IMR-90 (cell line): ENCODE results near the gene PSMB11. TPM values are rescaled to one million over a fixed set of nuclear protein-coding genes. Genes with fewer than 3 reads are reported as not detected.
A peak's percentile ranks its signal among the peaks of the same experiment; 100 is the strongest.

Experiments
- ATAC-seq: fragments of 200-7000 bp; cut with Tn5 transposase; 2 replicates; pipeline ENCODE4 v1.9.1; 2020; ENCODE audit warnings: low read depth, mild to moderate bottlenecking, moderate library complexity
- BruUV-seq: library from RNA; stranded (reverse); fragments of 400-500 nt; replicated peaks from 2 replicates; lab custom pipeline; 2021; lab: Mats Ljungman, UMichigan
- CTCF ChIA-PET: fragments of 300-600 bp; formaldehyde crosslinking; extraction: SDS; loops from one replicate; lab custom pipeline; 2021; ENCODE audit warnings: antibody characterized with exemption; lab: Yijun Ruan, JAX
- POLR2A ChIA-PET: fragments of 300-600 bp; sonication (Branson Sonifier 250); formaldehyde crosslinking; loops from one replicate; lab custom pipeline; 2022; ENCODE audit warnings: antibody characterized with exemption; ENCODE audit not compliant: unreplicated experiment; lab: Charles Lee
- DNase-seq: peaks from one replicate; pipeline ENCODE4 v3.0.0; 2013
- H2AFZ ChIP-seq: replicated peaks from 2 replicates; pipeline ENCODE3; 2013; ENCODE audit warnings: low read length, mild to moderate bottlenecking; ENCODE audit not compliant: poor library complexity
- H2AK5ac ChIP-seq: 2 replicates; pipeline ENCODE4 v1.6.1; 2013; ENCODE audit warnings: low read depth, low read length, inconsistent platforms
- H2AK9ac ChIP-seq: replicated peaks from 2 replicates; pipeline ENCODE3; 2013; ENCODE audit warnings: mild to moderate bottlenecking, low read depth, low read length, moderate library complexity; ENCODE audit not compliant: poor library complexity
- H2BK120ac ChIP-seq: 2 replicates; pipeline ENCODE4 v1.6.1; 2013; ENCODE audit warnings: low read depth, low read length, inconsistent platforms
- H2BK15ac ChIP-seq: 3 replicates; pipeline ENCODE4 v1.6.1; 2013; ENCODE audit warnings: low read depth, low read length, inconsistent platforms
- H2BK20ac ChIP-seq: 2 replicates; pipeline ENCODE4 v1.6.1; 2013; ENCODE audit warnings: low read depth, mild to moderate bottlenecking, inconsistent platforms, low read length, moderate library complexity
- H2BK5ac ChIP-seq: 2 replicates; pipeline ENCODE4 v1.6.1; 2013; ENCODE audit warnings: mild to moderate bottlenecking, low read depth, low read length, inconsistent platforms; ENCODE audit not compliant: poor library complexity, severe bottlenecking
- H3K14ac ChIP-seq: replicated peaks from 2 replicates; pipeline ENCODE4 v1.6.1; 2013; ENCODE audit warnings: low read depth, low read length, inconsistent platforms
- H3K18ac ChIP-seq: 2 replicates; pipeline ENCODE4 v1.6.1; 2013; ENCODE audit warnings: low read depth, low read length, control low read depth
- H3K23ac ChIP-seq: 2 replicates; pipeline ENCODE4 v1.6.1; 2013; ENCODE audit warnings: low read depth, low read length, inconsistent platforms
- H3K27ac ChIP-seq: 2 replicates; pipeline ENCODE4 v1.5.1; 2013; ENCODE audit warnings: mild to moderate bottlenecking, control low read depth, low read length; ENCODE audit not compliant: insufficient read depth
- H3K27me3 ChIP-seq: 2 replicates; pipeline ENCODE4 v1.6.1; 2013; ENCODE audit warnings: low read length; ENCODE audit not compliant: control insufficient read depth, insufficient read depth
- H3K36me3 ChIP-seq: 2 replicates; pipeline ENCODE4 v1.6.1; 2013; ENCODE audit warnings: low read length, mixed read lengths; ENCODE audit not compliant: control insufficient read depth, insufficient read depth
- H3K4ac ChIP-seq: 2 replicates; pipeline ENCODE4 v1.6.1; 2013; ENCODE audit warnings: low read depth, low read length, inconsistent platforms
- H3K4me1 ChIP-seq: 2 replicates; pipeline ENCODE4 v1.6.1; 2013; ENCODE audit warnings: low read length, mixed read lengths; ENCODE audit not compliant: control insufficient read depth, insufficient read depth
- H3K4me2 ChIP-seq: 2 replicates; pipeline ENCODE4 v1.6.1; 2013; ENCODE audit warnings: low read depth, mild to moderate bottlenecking, control low read depth, low read length, moderate library complexity
- H3K4me3 ChIP-seq: 2 replicates; pipeline ENCODE4 v1.5.1; 2013; ENCODE audit warnings: low read depth, mild to moderate bottlenecking, control low read depth, low read length, moderate library complexity; ENCODE audit not compliant: insufficient read depth
- H3K56ac ChIP-seq: 2 replicates; pipeline ENCODE4 v1.6.1; 2013; ENCODE audit warnings: low read length, inconsistent platforms; ENCODE audit not compliant: insufficient read depth; ENCODE audit errors: extremely low read depth
- H3K79me1 ChIP-seq, 2 experiments: 2 replicates each; pipeline ENCODE4 v1.6.1; 2013; ENCODE audit warnings: low read length in 2 of 2, inconsistent platforms in 1 of 2, low read depth in 1 of 2
- H3K9ac ChIP-seq: 2 replicates; pipeline ENCODE4 v1.6.1; 2013; ENCODE audit warnings: low read depth, low read length, control low read depth
- H3K9me1 ChIP-seq: 2 replicates; pipeline ENCODE4 v1.6.1; 2013; ENCODE audit warnings: low read length, inconsistent platforms; ENCODE audit not compliant: insufficient read depth
- H3K9me3 ChIP-seq: 2 replicates; pipeline ENCODE4 v1.6.1; 2013; ENCODE audit warnings: low read length; ENCODE audit not compliant: control insufficient read depth, insufficient read depth
- H4K20me1 ChIP-seq: 2 replicates; pipeline ENCODE4 v1.6.1; 2013; ENCODE audit warnings: low read length, inconsistent platforms; ENCODE audit not compliant: insufficient read depth
- H4K5ac ChIP-seq: 2 replicates; pipeline ENCODE4 v1.6.1; 2013; ENCODE audit warnings: mild to moderate bottlenecking, low read depth, low read length, control low read depth
- H4K8ac ChIP-seq, 2 experiments: 2 replicates each; pipeline ENCODE4 v1.6.1; 2013; ENCODE audit warnings: low read depth in 2 of 2, low read length in 2 of 2, control low read depth in 1 of 2, inconsistent platforms in 1 of 2
- H4K91ac ChIP-seq: 2 replicates; pipeline ENCODE4 v1.6.1; 2013; ENCODE audit warnings: low read depth, low read length, inconsistent platforms; ENCODE audit not compliant: insufficient read depth
- BHLHE40 ChIP-seq: fragments of 150-350 bp; IDR thresholded peaks from 2 replicates; pipeline ENCODE4 v1.6.1; 2016; ENCODE audit warnings: mild to moderate bottlenecking, low read depth, low read length
- WGBS, 2 experiments: methylation state at CpG; one replicate each; pipeline versions ENCODE4 v1.1.5 to v1.1.7; 2013; ENCODE audit warnings: missing lambda C conversion rate in 2 of 2; ENCODE audit not compliant: insufficient read length in 1 of 2; ENCODE audit errors: extremely low coverage in 2 of 2; 5-methylcytosine and 5-hydroxymethylcytosine counted together
- dilution Hi-C: fragments of 300-500 bp; cut with HindIII; formaldehyde crosslinking; loops from one replicate; pipeline ENCODE4 v1.14.3; 2018; ENCODE audit warnings: low sequenced_read_pairs; ENCODE audit not compliant: unreplicated experiment
- in situ Hi-C: fragments of 300-500 bp; cut with MboI; formaldehyde crosslinking; loops from 3 replicates; pipeline ENCODE4 v1.14.3; 2019; ENCODE audit warnings: low sequenced_read_pairs, inconsistent platforms, mixed read lengths
- intact Hi-C: fragments of 100-400 bp; cut with micrococcal nuclease; formaldehyde crosslinking; loops from 2 replicates; pipeline ENCODE4 v1.10.0; 2022
- polyA plus RNA-seq, 3 experiments: library from polyadenylated mRNA; depleted of rRNA; stranded (reverse); fragments of >200 nt; gene quantifications; 2 replicates each; pipeline ENCODE4 v1.2.3, GENCODE V29; 2012; ENCODE audit warnings: low replicate concordance in 1 of 3
- total RNA-seq: library from RNA; depleted of rRNA; stranded (reverse); fragments of >200 nt; gene quantifications from 2 replicates; pipeline ENCODE4 v1.2.3, GENCODE V29; 2012

Gene PSMB11
- total and polyA plus RNA-seq, 2 of the 4 experiments (the other 2 are of a cell fraction), result not detected

GRCh38 chr14:23093104-23093503 is 51.1 kb downstream of the PSMB11 start:
- H2AK5ac ChIP-seq, result no peak overlapping the region
- ChIA-PET POLR2A (no interaction called here), CTCF (interaction anchor here (1.8 kb wide), 1 partner anchor 24 kb away, joined by 13 read pairs; no protein-coding TSS in a partner anchor)
- H3K9ac ChIP-seq, result no peak overlapping the region
- peak overlapping the region; percentile 99 for H3K4me2 ChIP-seq
- no peaks in the 10 kb centered on the region for H3K9me3 ChIP-seq
- H3K27ac ChIP-seq, result no peak overlapping the region
- H3K14ac ChIP-seq, result 0 out of 2 replicates have a peak overlapping the region, but pooled peaks have one; percentile 17
- H3K4me1 ChIP-seq, result peaks cover 3% of the 10 kb centered on the region; the same call in 1 of the 2 replicates
- in situ Hi-C loops, result loop anchor here (25.0 kb wide), 1 partner anchor 1044 kb away; the partner anchor contains the start of genes EMC9, FITM1, PSME1 and PSME2
- no peaks in the 10 kb centered on the region for H3K27me3 ChIP-seq
- no peak overlapping the region for H4K8ac ChIP-seq
- dilution Hi-C loops, result no loop called here
- H3K4ac ChIP-seq, result no peak overlapping the region
- peaks cover 14 to 53% of the 10 kb centered on the region in 2 experiments for H3K79me1 ChIP-seq
- H3K23ac ChIP-seq, result peak overlapping the region; percentile 58
- ATAC-seq, result no peak
- no peak overlapping the region for H2BK15ac ChIP-seq
- TSS peak; percentile 44 for BruUV-seq
- no peak overlapping the region for H3K56ac ChIP-seq
- intact Hi-C loops, result no loop called here
- H2BK120ac ChIP-seq, result no peak overlapping the region
- H2AK9ac ChIP-seq, result no peak overlapping the region
- no CpG with 5 or more reads among the region's 2 CpGs for WGBS, 2 experiments
- no peak overlapping the region for H2BK5ac ChIP-seq
- no peak for TF ChIP-seq BHLHE40
- no peak overlapping the region for H3K4me3 ChIP-seq
- H2AFZ ChIP-seq, result no peak overlapping the region
- peaks cover 7% of the 10 kb centered on the region; the same call in 1 of the 2 replicates for H3K9me1 ChIP-seq
- H4K5ac ChIP-seq, result no peak overlapping the region
- H4K20me1 ChIP-seq, result peaks cover 34% of the 10 kb centered on the region; the same call in 1 of the 2 replicates
- H3K36me3 ChIP-seq, result peaks cover 21% of the 10 kb centered on the region
- DNase-seq, result no peak
- no peak overlapping the region for H2BK20ac ChIP-seq
- H4K91ac ChIP-seq, result no peak overlapping the region
- H3K18ac ChIP-seq, result no peak overlapping the region
